Mesangial cell (primary cell): ENCODE data around the gene PMS1. TPM values are rescaled to one million over a fixed set of nuclear protein-coding genes. Genes with fewer than 3 reads are reported as not detected.

Experiments used
- total RNA-seq: library from RNA; depleted of rRNA; stranded (reverse); fragments of >200 nt; gene quantifications from 2 replicates; pipeline ENCODE4 v1.2.3, GENCODE V29; 2015

PMS1 gene
- 8.4 and 13.7 TPM in 2 replicates for total RNA-seq

DNA sequence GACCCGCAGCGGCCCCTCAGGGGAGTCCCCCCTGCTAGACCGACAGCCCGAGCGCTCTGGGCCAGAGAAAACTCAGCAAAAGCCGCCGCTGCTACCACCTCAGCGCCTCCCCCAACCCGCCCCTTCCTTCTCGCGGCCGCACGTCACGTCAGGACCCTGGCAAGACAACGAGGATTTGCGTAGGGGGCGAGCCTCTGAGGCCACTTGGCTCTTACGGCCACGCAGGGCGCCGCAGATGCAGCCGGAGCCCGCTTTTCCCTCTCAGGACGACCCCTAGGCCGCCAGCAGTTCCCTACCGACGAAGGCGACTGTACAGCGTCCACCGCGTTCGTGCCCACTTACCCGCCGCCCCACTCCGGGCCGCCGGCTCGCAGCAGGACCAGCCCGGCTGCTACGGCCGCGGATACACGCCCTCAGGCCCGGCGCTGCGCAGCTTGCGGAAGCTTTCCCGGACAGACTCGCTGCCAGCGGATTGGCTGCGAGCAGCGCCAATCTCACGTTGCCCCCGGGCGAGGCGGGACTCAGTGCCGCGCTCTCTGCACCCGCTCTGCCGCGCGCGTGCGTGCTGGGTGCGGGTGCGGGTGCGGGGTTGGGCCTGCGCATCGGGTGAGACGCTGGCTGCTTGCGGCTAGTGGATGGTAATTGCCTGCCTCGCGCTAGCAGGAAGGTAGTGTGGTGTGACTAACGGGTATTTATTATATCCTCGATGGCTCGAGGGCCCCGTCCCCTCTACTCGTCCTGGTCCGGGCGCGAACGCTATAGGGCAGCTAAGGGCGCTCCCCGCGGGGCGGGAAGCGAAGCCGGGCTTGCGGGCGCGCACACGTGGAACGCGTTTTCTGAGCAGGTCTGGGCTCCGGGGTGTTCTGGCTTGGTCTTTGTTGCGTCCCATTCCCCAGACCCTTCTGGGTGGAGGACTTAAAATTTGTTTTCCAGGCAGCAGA lies at the start of gene PMS1, which contains the start of gene ORMDL1:
PMS1 (plus strand) TSS at position 524 of the 941 bp plus-strand sequence. CDS start 7,360 bp downstream, outside the sequence.
ORMDL1 (minus strand) TSS at position 413 of the 941 bp plus-strand sequence. CDS start 1,744 bp downstream, outside the sequence.

DNA sequence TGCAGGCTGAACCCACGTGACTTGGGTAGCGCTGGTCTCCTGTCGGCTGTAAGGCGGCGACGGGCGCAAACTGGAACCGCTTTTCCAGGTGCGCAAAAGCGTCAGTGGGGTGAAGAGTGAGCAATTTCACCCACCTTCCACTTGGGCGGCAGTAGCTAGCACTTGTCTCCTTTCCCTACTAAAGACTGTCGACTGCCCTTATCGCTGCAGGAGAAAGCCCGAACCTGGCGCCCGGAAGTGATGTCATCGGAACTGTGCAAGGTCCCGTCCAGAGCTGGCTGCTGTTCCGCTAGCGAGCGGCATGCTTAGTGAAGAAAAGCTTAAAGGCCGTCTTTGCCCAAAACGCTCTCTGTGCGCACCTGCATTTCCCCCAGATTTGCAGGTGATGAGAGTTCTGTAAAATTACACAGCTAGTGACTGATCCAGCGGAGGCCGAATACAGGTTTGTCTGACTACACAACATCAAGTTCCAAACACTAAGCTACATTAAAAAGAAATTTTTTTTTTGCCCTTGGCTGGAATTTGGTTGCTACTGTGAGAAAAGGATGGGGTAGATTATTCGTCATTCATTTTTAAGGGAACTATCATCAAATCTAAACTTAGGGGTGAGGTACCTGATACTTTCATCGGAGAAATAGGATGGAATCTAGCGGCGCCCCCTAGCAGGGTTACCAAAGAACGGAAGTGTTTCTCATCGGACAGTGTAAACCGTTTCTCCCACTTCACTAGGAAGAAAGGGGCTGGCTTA lies 21.5 kb upstream of the PMS1 start, which contains the start of gene OSGEPL1:
OSGEPL1 (minus strand) TSS at position 242 of the 748 bp plus-strand sequence. CDS start 1,152 bp downstream, outside the sequence.

Other genes with a start within 250 kb of the PMS1 start
- 2.6 and 12.3 TPM in 2 replicates for gene SLC40A1, start 203.7 kb upstream of the PMS1 start, total RNA-seq
- 16.6 and 21.8 TPM in 2 replicates for gene ASNSD1, start 123.0 kb upstream of the PMS1 start, total RNA-seq
- gene ANKAR, start 109.8 kb upstream of the PMS1 start, total RNA-seq, result 0.49 and 4.8 TPM in 2 replicates
- gene OSGEPL1, start 21.7 kb upstream of the PMS1 start, total RNA-seq, result 3.7 and 7.0 TPM in 2 replicates
- gene ORMDL1, start 111 bp upstream of the PMS1 start, total RNA-seq, result 31.9 and 35.7 TPM in 2 replicates